Mesenchymal stem cell (in vitro differentiated cells and primary cell): ENCODE measurements around the gene PALLD.
A peak's percentile ranks its signal among the peaks of the same experiment; 100 is the strongest.

ENCODE experiments used
- DNase-seq: peaks from one replicate; pipeline ENCODE4 v3.0.0-alpha.2; 2013
- H2AFZ ChIP-seq: one replicate; pipeline ENCODE4 v1.6.1; 2013; ENCODE audit warnings: low read depth, mild to moderate bottlenecking, control low read depth, inconsistent platforms, low read length, moderate library complexity
- H2AK5ac ChIP-seq: 2 replicates; pipeline ENCODE4 v1.6.1; 2013; ENCODE audit warnings: low read length, moderate library complexity, mild to moderate bottlenecking, inconsistent platforms; ENCODE audit not compliant: severe bottlenecking
- H2BK120ac ChIP-seq: one replicate; pipeline ENCODE4 v1.6.1; 2013; ENCODE audit warnings: low read depth, mild to moderate bottlenecking, inconsistent platforms, low read length, moderate library complexity
- H2BK12ac ChIP-seq, 2 experiments: one replicate each; pipeline ENCODE4 v1.6.1; 2013; ENCODE audit warnings: inconsistent platforms in 2 of 2, low read length in 2 of 2, mild to moderate bottlenecking in 2 of 2, moderate library complexity in 2 of 2, control low read depth in 1 of 2
- H2BK15ac ChIP-seq: one replicate; pipeline ENCODE4 v1.6.1; 2013; ENCODE audit warnings: mild to moderate bottlenecking, low read depth, inconsistent platforms; ENCODE audit not compliant: poor library complexity, severe bottlenecking
- H2BK5ac ChIP-seq: 2 replicates; pipeline ENCODE4 v1.6.1; 2013; ENCODE audit warnings: low read depth, mild to moderate bottlenecking, low read length, control low read depth, inconsistent platforms; ENCODE audit not compliant: poor library complexity, severe bottlenecking
- H3K14ac ChIP-seq, 2 experiments: one replicate each; pipeline ENCODE4 v1.6.1; 2013; ENCODE audit warnings: inconsistent platforms in 2 of 2, low read length in 2 of 2, control low read depth in 1 of 2, mild to moderate bottlenecking in 1 of 2, moderate library complexity in 1 of 2
- H3K18ac ChIP-seq, 2 experiments: one replicate each; pipeline ENCODE4 v1.6.1; 2013; ENCODE audit warnings: inconsistent platforms in 2 of 2, low read length in 2 of 2, control low read depth in 1 of 2, low read depth in 1 of 2, mild to moderate bottlenecking in 1 of 2
- H3K23ac ChIP-seq, 2 experiments: one replicate each; pipeline ENCODE4 v1.6.1; 2013; ENCODE audit warnings: inconsistent platforms in 2 of 2, low read length in 2 of 2, mild to moderate bottlenecking in 2 of 2, moderate library complexity in 2 of 2, control low read depth in 1 of 2
- H3K27ac ChIP-seq: 2 replicates; pipeline ENCODE4 v1.5.1; 2013; ENCODE audit warnings: mild to moderate bottlenecking, moderate library complexity, low read length, control low read depth, inconsistent platforms; ENCODE audit not compliant: poor library complexity, severe bottlenecking
- H3K27me3 ChIP-seq, 2 experiments: 2 replicates each; pipeline versions ENCODE4 v1.6.1 to v1.7.0; 2013; ENCODE audit warnings: low read length in 2 of 2, mild to moderate bottlenecking in 2 of 2, moderate library complexity in 2 of 2, control low read depth in 1 of 2, inconsistent platforms in 1 of 2; ENCODE audit not compliant: control insufficient read depth in 1 of 2, insufficient read depth in 1 of 2
- H3K36me3 ChIP-seq, 2 experiments: 2 replicates each; pipeline versions ENCODE4 v1.6.1 to v1.7.0; 2013; ENCODE audit warnings: low read length in 2 of 2, control low read depth in 1 of 2, inconsistent platforms in 1 of 2, low read depth in 1 of 2, mild to moderate bottlenecking in 1 of 2; ENCODE audit not compliant: insufficient read depth in 2 of 2, control insufficient read depth in 1 of 2
- H3K4ac ChIP-seq, 2 experiments: one replicate each; pipeline ENCODE4 v1.6.1; 2013; ENCODE audit warnings: inconsistent platforms in 2 of 2, low read length in 2 of 2, mild to moderate bottlenecking in 2 of 2, moderate library complexity in 2 of 2, control low read depth in 1 of 2, low read depth in 1 of 2
- H3K4me1 ChIP-seq: 2 replicates; pipeline ENCODE4 v1.6.1; 2013; ENCODE audit warnings: low read depth, low read length, control low read depth; ENCODE audit not compliant: control insufficient read depth, insufficient read depth
- H3K4me2 ChIP-seq: 2 replicates; pipeline ENCODE4 v1.6.1; 2013; ENCODE audit warnings: low read length, mild to moderate bottlenecking, inconsistent platforms; ENCODE audit not compliant: poor library complexity, severe bottlenecking
- H3K4me3 ChIP-seq, 2 experiments: 2 replicates each; pipeline versions ENCODE4 v1.5.1 to v1.7.0; 2013; ENCODE audit warnings: low read length in 2 of 2, mild to moderate bottlenecking in 2 of 2, control low read depth in 1 of 2, low read depth in 1 of 2; ENCODE audit not compliant: insufficient read depth in 1 of 2
- H3K79me1 ChIP-seq: replicated peaks from 2 replicates; pipeline ENCODE4 v1.6.1; 2013; ENCODE audit warnings: mild to moderate bottlenecking, control low read depth, low read length, inconsistent platforms; ENCODE audit not compliant: poor library complexity, severe bottlenecking
- H3K9ac ChIP-seq: 2 replicates; pipeline ENCODE4 v1.7.0; 2013; ENCODE audit warnings: mild to moderate bottlenecking, low read length, moderate library complexity
- H3K9me3 ChIP-seq: 2 replicates; pipeline ENCODE4 v1.7.0; 2013; ENCODE audit warnings: mild to moderate bottlenecking, low read length; ENCODE audit not compliant: control insufficient read depth
- H4K8ac ChIP-seq: one replicate; pipeline ENCODE4 v1.6.1; 2013; ENCODE audit warnings: inconsistent platforms, mild to moderate bottlenecking, low read length, moderate library complexity
- H4K91ac ChIP-seq: one replicate; pipeline ENCODE4 v1.6.1; 2013; ENCODE audit warnings: mild to moderate bottlenecking, low read length, inconsistent platforms
- WGBS: methylation state at CpG from one replicate; pipeline ENCODE4 v1.1.7; 2013; ENCODE audit warnings: mixed read lengths; 5-methylcytosine and 5-hydroxymethylcytosine counted together

PALLD gene

GRCh38 chr4:168480931-168481611 lies 15.8 kb upstream of the PALLD start:
- Histone ChIP-seq H3K4me1 (peaks cover 3% of the 10 kb centered on the region), H4K8ac (peak overlapping the region; percentile 35), H3K14ac (no peak overlapping the region), H3K23ac (no peak overlapping the region), H3K27me3 (no peaks in the 10 kb centered on the region), H2BK12ac (peak overlapping the region in 1 of 2 experiments; percentile 83), H3K27ac (peak overlapping the region; percentile 95), H3K4ac (peak overlapping the region in 1 of 2 experiments; percentile 41), H4K91ac (no peak overlapping the region), H2AFZ (no peak overlapping the region), H2BK15ac (no peak overlapping the region), H3K79me1 (peaks cover 7% of the 10 kb centered on the region), H3K18ac (peak overlapping the region in 1 of 2 experiments; percentile 81), H3K4me2 (peak overlapping the region; percentile 72), H2BK120ac (no peak overlapping the region), H3K9ac (peak overlapping the region; percentile 98), H3K36me3 (peaks cover 0 to 15% of the 10 kb centered on the region in 2 experiments), H3K4me3 (peak overlapping the region in 1 of 2 experiments; percentile 90), H2BK5ac (peak overlapping the region; percentile 89), H3K9me3 (peaks cover 2% of the 10 kb centered on the region), H2AK5ac (no peak overlapping the region)
- 27% methylated on average over 7 of the region's 7 CpGs for WGBS
- peak; percentile 83 for DNase-seq

- no peak overlapping the region for H2BK12ac ChIP-seq
- H4K91ac ChIP-seq: no peak overlapping the region
- no peak overlapping the region for H3K4me2 ChIP-seq
- DNase-seq: no peak
- peaks cover 4% of the 10 kb centered on the region for H3K79me1 ChIP-seq
- peak overlapping the region; percentile 65 for H2AK5ac ChIP-seq
- H3K36me3 ChIP-seq: peaks cover 0 to 6% of the 10 kb centered on the region in 2 experiments
- no peak overlapping the region for H2BK120ac ChIP-seq
- H2AFZ ChIP-seq: no peak overlapping the region
- H4K8ac ChIP-seq: no peak overlapping the region
- no peak overlapping the region for H3K4ac ChIP-seq
- H3K27me3 ChIP-seq: no peaks in the 10 kb centered on the region
- no peak overlapping the region for H2BK5ac ChIP-seq
- H3K4me3 ChIP-seq: no peak overlapping the region
- no peak overlapping the region for H3K27ac ChIP-seq
- 100% methylated on average over 4 of the region's 7 CpGs for WGBS
- H2BK15ac ChIP-seq: no peak overlapping the region
- no peak overlapping the region for H3K18ac ChIP-seq
- H3K23ac ChIP-seq: no peak overlapping the region
- H3K9ac ChIP-seq: peak overlapping the region; percentile 98
- H3K14ac ChIP-seq: no peak overlapping the region
- peaks cover 2% of the 10 kb centered on the region for H3K9me3 ChIP-seq
- H3K4me1 ChIP-seq: peaks cover 7% of the 10 kb centered on the region
Observed at GRCh38 chr4:168483811-168484210, 13.0 kb upstream of the PALLD start.

- no peaks in the 10 kb centered on the region for H3K27me3 ChIP-seq
- no peak overlapping the region for H2AK5ac ChIP-seq
- no peak overlapping the region for H3K4me2 ChIP-seq
- no peak overlapping the region for H2BK5ac ChIP-seq
- H2BK120ac ChIP-seq: no peak overlapping the region
- peak overlapping the region; percentile 65 for H3K9ac ChIP-seq
- H3K4me3 ChIP-seq: no peak overlapping the region
- H3K14ac ChIP-seq: no peak overlapping the region
- H3K23ac ChIP-seq: no peak overlapping the region
- DNase-seq: peak; percentile 77
- H2BK15ac ChIP-seq: no peak overlapping the region
- no peak overlapping the region for H3K27ac ChIP-seq
- H3K4me1 ChIP-seq: peaks cover 7% of the 10 kb centered on the region
- H2BK12ac ChIP-seq: no peak overlapping the region
- H2AFZ ChIP-seq: no peak overlapping the region
- no peak overlapping the region for H4K8ac ChIP-seq
- no peak overlapping the region for H3K18ac ChIP-seq
- H4K91ac ChIP-seq: no peak overlapping the region
- no peaks in the 10 kb centered on the region for H3K36me3 ChIP-seq
- no peaks in the 10 kb centered on the region for H3K9me3 ChIP-seq
- no peak overlapping the region for H3K4ac ChIP-seq
- H3K79me1 ChIP-seq: peaks cover 2% of the 10 kb centered on the region
Observed at GRCh38 chr4:168484626-168485025, 12.2 kb upstream of the PALLD start.

- Histone ChIP-seq H3K36me3 (no peaks in the 10 kb centered on the region), H3K4me2 (no peak overlapping the region), H3K27ac (no peak overlapping the region), H3K4me1 (peaks cover 4% of the 10 kb centered on the region), H2AFZ (no peak overlapping the region), H3K4ac (no peak overlapping the region), H4K8ac (no peak overlapping the region), H2BK120ac (no peak overlapping the region), H3K4me3 (no peak overlapping the region), H3K9ac (peak overlapping the region; percentile 65), H3K14ac (no peak overlapping the region), H2BK12ac (no peak overlapping the region), H3K27me3 (no peaks in the 10 kb centered on the region), H3K23ac (no peak overlapping the region), H2BK15ac (no peak overlapping the region), H3K79me1 (no peaks in the 10 kb centered on the region), H3K18ac (no peak overlapping the region), H4K91ac (no peak overlapping the region), H2AK5ac (no peak overlapping the region), H2BK5ac (no peak overlapping the region), H3K9me3 (no peaks in the 10 kb centered on the region)
- WGBS: 100% methylated on average over 1 of the region's 2 CpGs
- DNase-seq: no peak
Observed at GRCh38 chr4:168485156-168485910, 11.5 kb upstream of the PALLD start.
